A375 (cell line): ENCODE measurements around the gene PCP4L1. TPM values are rescaled to one million over a fixed set of nuclear protein-coding genes. Genes with fewer than 3 reads are reported as not detected.

Experiments used
- total RNA-seq: library from RNA; depleted of rRNA; stranded (reverse); fragments of >200 nt; shearing (Covaris generic); gene quantifications from 2 replicates; pipeline ENCODE4 v1.2.3, GENCODE V29; 2014; rRNA removed

Gene PCP4L1
- not detected in 2 replicates for total RNA-seq

DNA sequence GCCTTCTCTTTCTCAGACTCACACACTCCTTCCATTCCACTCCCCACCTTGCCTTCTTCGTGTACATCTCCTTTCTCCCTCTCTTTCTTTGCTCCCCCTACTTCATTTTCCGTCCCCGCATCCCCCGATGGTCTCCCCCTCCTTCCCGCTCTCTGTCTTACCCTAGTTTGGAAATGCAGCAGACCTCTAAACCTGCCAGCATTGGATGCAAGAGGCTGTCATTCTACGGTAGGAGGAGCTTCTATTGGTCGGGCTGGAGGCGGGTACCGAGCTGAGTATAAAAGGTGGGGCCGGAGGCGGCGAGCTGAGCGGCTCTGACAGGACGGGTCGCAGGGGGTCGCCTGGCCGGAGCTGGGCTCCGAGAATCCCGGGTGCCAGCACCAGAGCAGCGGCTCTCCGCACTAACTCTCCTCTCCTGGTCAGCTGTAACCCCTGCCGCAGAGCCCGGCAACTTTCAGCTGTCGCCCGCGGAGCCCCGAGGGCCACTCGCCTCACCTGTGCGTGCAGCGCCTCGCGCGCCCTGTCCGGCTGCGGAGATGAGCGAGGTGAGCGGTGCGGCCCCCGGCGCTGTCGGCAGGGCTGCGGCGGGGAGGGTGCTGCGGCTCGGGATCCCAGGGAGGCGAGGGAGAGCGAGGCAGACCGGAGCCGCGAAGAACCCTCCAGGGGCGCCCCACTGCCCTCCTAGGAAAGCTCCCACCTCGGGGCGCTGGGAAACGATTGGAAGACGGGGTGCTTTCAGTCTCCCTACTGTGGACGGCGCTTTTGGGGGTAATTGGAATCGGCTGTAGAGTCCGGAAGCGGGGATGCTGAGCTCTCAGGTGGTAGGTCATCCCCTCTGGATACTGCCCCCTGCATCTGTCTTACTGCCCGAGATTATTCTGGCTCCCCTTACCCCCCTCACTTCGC is at the start of gene PCP4L1:
Gene PCP4L1 (plus strand): TSS at position 307 of the 906 bp plus-strand sequence. CDS start 230 bp downstream, at position 537.

DNA sequence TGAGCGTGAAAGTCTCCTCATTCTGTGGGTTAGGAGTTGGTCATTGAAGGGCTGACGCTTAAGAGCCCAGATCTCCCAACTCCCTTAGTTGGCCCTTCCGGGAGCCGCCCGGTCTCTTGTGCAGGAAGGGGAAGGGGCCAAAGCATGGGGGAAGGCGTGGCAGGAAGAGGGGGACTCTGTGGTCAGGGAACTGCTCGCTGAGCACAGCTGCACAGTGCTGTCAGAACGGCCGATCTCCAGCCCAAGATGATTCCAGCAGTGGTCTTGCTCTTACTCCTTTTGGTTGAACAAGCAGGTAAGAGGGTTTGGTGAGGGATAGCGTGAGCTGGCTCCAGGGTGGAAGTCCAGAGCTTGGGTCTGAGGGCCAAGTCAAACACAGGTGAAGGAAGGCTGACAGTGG is 43.5 kb upstream of the PCP4L1 start, which contains the start of gene FCER1G:
Gene FCER1G (plus strand): TSS at position 220 of the 400 bp plus-strand sequence. CDS start 27 bp downstream, at position 247.

DNA sequence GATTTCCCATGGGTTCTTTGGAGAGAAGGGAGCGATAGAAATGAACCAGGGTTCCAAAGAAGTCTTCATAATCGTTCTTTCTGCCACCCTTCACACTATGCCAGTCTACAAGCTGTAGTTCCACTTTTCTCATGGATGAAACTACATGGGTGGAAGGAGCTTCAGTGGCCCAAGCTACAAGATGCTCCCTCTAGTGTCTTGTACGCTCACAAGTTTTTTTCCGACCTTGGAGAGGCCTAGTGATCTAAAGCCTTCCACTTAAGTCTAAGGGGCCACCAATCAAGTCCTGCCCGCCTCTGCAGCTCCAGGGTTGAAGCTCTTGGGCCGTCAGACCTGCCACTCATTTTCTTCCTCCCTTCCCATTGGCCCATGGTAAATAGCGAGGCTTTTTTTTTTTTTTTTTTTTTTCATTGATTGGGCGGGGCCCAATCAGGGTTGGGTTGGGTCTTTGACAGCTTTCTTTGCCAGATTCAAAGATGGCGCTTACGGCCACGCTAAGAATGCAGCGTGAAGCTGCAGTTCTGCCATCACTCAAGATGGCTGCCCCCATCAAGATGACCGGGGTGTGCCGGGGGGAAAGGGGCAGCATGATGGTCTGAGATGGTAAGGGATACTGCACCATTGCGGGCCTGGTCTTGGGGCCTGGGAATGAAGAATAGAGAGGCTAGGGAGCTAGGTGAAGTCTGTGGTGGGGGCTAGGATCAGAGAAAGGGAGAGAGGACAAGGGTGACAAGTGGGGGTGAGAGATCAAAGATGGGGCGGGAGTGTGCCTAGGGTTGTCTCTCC is 32.8 kb upstream of the PCP4L1 start, which contains the start of gene TOMM40L:
Gene TOMM40L (plus strand): TSS at position 527 of the 786 bp plus-strand sequence. CDS start 430 bp downstream, outside the sequence.

DNA sequence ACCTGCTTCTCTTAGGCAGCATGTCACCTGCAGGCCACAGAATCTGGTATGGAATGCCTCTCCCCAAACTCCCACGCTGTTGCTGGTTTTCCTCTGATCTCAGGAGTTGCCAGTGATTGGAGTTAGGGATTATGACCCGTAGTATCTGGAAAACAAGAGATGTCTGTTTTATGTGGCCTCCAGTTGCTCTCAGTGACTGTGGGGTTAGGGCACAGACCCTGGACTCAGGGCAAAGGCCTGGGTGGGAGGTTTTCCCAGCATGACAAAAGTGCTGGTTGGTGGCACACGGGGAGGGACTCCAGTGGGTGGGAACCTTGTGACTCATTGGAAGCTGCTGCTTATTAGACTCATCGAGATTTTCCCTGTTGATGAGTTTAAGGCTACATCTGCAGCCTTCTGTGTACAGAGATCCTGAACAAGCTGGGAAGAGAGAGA is 20.5 kb upstream of the PCP4L1 start, which contains the start of gene NR1I3:
Gene NR1I3 (minus strand): TSS at position 165 of the 435 bp plus-strand sequence. CDS start 1,638 bp downstream, outside the sequence.

DNA sequence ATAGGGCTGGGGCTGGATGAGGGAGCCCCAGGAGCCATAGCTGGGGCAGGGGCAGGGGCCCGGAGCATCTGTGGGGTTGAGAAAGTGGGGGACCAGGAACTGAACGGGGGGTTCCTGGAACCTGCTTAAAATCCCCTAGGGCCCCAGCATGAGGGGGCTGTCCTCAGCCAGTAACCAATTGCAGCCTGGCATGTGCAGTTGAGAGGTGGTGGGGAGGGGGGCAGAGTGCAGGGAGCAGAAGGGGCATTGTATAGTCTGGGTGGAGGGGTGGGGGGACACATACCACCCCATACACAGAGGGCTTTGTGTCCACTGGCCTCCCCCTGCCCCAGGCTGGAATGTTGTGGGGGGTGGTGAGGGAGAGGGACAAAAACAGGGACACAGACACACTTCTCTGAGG is 51.3 kb downstream of the PCP4L1 start, which contains the start of gene MPZ:
Gene MPZ (minus strand): TSS at position 101 of the 400 bp plus-strand sequence. CDS start 63 bp downstream, at position 38.

DNA sequence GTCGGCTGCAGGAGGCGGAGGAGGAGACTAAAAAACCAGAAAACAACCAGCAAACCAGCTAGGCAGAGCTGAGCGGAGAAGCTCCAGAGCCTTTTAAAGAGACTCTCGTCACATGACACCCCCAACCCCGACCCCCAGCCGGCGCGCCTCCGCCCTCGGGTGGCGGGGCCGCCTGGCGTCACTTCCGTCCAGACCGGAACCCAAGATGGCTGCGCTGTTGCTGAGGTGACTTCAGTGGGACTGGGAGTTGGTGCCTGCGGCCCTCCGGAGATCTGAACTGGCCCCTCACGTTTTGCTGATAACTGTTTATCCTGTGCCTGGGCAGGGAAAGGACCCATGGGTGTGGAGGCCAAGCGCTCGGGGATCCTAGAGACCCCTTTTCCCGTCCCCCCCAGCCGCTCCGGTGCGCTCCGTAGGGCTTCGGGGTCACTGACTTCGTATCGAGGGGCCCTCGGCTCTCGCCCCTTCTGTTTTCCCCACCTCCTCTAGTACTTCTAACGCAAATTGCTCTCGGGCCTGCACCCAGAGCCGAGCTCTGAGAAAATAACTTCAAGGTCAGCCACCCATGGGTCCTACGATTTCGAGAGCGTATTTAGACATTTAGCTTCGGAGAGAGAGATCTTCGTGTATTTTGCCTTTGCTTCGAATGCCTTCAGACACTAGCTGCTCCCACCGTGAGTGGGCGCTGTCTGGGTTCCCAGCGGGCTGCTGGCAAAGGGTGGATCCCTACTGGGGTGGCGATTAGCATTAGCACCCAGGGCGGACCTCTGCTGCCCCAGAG is 55.8 kb downstream of the PCP4L1 start, which contains the start of gene SDHC:
Gene SDHC (plus strand): TSS at position 181 of the 781 bp plus-strand sequence. CDS start 25 bp downstream, at position 206.

Other genes starting within 250 kb of the PCP4L1 start
- gene F11R, start 237.6 kb upstream of the PCP4L1 start, total RNA-seq = 4.0 and 5.7 TPM in 2 replicates
- gene TSTD1, start 219.8 kb upstream of the PCP4L1 start, total RNA-seq = 0.83 TPM in 1 of 2 replicates, not detected in the other
- 80.3 and 97.9 TPM in 2 replicates for gene USF1, start 212.8 kb upstream of the PCP4L1 start, total RNA-seq
- gene ARHGAP30, start 188.9 kb upstream of the PCP4L1 start, total RNA-seq = 1.1 and 2.7 TPM in 2 replicates
- 0.27 and 1.2 TPM in 2 replicates for gene NECTIN4, start 169.2 kb upstream of the PCP4L1 start, total RNA-seq
- not detected in 2 replicates for gene KLHDC9, start 160.4 kb upstream of the PCP4L1 start, total RNA-seq
- gene PFDN2, start 140.7 kb upstream of the PCP4L1 start, total RNA-seq = 405 and 434 TPM in 2 replicates
- 35.0 and 38.6 TPM in 2 replicates for gene NIT1, start 140.6 kb upstream of the PCP4L1 start, total RNA-seq
- 39.8 and 45.0 TPM in 2 replicates for gene DEDD, start 126.1 kb upstream of the PCP4L1 start, total RNA-seq
- gene UFC1, start 104.8 kb upstream of the PCP4L1 start, total RNA-seq = 149 and 159 TPM in 2 replicates
- 12.2 and 17.1 TPM in 2 replicates for gene USP21, start 99.2 kb upstream of the PCP4L1 start, total RNA-seq
- 29.7 and 37.1 TPM in 2 replicates for gene PPOX, start 92.3 kb upstream of the PCP4L1 start, total RNA-seq
- gene B4GALT3, start 81.2 kb upstream of the PCP4L1 start, total RNA-seq = 55.0 and 56.1 TPM in 2 replicates
- 0.15 and 0.50 TPM in 2 replicates for gene ADAMTS4, start 59.7 kb upstream of the PCP4L1 start, total RNA-seq
- gene NDUFS2, start 56.4 kb upstream of the PCP4L1 start, total RNA-seq = 304 and 309 TPM in 2 replicates
- gene FCER1G, start 43.5 kb upstream of the PCP4L1 start, total RNA-seq = not detected in 2 replicates
- gene APOA2, start 35.1 kb upstream of the PCP4L1 start, total RNA-seq = not detected in 2 replicates
- 11.1 and 12.2 TPM in 2 replicates for gene TOMM40L, start 32.7 kb upstream of the PCP4L1 start, total RNA-seq
- not detected in 2 replicates for gene NR1I3, start 20.5 kb upstream of the PCP4L1 start, total RNA-seq
- gene MPZ, start 51.2 kb downstream of the PCP4L1 start, total RNA-seq = 6.0 and 6.9 TPM in 2 replicates
- gene SDHC, start 55.6 kb downstream of the PCP4L1 start, total RNA-seq = 27.0 and 28.4 TPM in 2 replicates
- not detected in 2 replicates for gene CFAP126, start 109.1 kb downstream of the PCP4L1 start, total RNA-seq
- gene FCGR2A, start 246.7 kb downstream of the PCP4L1 start, total RNA-seq = 10.4 and 12.8 TPM in 2 replicates